ENCODE measurements around the gene TCF4.

DNA sequence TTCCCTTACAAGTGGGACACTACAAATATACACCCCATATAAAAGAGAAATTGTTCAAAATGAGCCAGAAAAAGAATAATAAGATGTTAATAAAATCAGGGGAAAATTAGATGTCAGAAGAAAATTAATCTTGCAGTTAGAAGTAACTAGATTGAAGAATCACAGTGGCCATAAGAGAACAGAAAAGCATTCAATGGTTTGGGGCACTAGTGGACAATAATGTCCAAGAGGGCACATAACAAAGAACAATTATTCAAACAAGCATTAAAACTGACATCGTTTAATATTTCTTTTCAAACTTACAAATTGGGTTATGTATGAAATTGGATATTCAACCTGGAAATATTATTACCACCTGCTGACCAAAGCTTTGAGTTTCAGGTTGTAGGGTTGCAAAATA is 12.9 kb downstream of the TCF4 start:
- TF ChIP-seq, protein P1, sequence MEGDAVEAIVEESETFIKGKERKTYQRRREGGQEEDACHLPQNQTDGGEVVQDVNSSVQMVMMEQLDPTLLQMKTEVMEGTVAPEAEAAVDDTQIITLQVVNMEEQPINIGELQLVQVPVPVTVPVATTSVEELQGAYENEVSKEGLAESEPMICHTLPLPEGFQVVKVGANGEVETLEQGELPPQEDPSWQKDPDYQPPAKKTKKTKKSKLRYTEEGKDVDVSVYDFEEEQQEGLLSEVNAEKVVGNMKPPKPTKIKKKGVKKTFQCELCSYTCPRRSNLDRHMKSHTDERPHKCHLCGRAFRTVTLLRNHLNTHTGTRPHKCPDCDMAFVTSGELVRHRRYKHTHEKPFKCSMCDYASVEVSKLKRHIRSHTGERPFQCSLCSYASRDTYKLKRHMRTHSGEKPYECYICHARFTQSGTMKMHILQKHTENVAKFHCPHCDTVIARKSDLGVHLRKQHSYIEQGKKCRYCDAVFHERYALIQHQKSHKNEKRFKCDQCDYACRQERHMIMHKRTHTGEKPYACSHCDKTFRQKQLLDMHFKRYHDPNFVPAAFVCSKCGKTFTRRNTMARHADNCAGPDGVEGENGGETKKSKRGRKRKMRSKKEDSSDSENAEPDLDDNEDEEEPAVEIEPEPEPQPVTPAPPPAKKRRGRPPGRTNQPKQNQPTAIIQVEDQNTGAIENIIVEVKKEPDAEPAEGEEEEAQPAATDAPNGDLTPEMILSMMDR (IDR thresholded peaks at IDR 0.05; ENCODE audit: insufficient read depth, low read depth, low read length) = no peak
- no peak for TF ChIP-seq EZH2 (IDR thresholded peaks at IDR 0.05; ENCODE audit: insufficient read depth, low read length)
